ENCODE data around the gene ADD1.

The ADD1 gene

DNA sequence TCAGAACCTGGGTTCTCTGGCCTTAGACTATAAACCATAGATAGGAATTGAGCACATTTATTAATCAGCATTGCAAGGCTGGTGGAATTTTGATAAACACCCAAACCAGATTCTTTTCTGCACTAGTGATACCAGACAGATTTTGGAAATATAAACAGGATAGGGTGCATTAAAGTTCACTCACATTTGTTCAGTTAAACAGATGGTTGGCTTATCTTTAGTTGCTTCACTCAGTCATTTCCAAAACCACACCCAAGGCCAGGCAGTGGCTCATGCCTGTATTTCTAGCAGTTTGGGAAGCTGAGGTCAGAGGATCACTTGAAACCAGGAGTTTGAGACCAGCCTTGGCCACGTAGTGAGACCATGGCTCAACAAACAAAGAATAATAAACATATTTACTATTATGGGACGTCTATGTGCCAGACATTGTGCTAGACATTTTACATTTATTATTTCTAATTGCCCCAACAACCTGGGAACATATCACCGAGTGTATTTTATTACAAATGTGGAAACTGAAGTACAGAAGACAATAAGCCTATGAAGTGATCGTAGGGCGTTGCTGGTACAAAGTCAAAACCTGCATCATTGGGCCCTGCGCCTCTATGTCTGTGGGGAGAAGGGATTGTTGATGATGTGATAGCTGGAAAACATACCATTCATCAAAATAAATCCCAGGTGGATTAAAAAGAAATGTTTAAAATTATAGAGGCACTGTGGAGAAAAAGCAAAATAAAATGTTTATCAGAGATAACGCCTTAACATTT lies 15.0 kb downstream of the ADD1 start:
- TF ChIP-seq, protein P1, sequence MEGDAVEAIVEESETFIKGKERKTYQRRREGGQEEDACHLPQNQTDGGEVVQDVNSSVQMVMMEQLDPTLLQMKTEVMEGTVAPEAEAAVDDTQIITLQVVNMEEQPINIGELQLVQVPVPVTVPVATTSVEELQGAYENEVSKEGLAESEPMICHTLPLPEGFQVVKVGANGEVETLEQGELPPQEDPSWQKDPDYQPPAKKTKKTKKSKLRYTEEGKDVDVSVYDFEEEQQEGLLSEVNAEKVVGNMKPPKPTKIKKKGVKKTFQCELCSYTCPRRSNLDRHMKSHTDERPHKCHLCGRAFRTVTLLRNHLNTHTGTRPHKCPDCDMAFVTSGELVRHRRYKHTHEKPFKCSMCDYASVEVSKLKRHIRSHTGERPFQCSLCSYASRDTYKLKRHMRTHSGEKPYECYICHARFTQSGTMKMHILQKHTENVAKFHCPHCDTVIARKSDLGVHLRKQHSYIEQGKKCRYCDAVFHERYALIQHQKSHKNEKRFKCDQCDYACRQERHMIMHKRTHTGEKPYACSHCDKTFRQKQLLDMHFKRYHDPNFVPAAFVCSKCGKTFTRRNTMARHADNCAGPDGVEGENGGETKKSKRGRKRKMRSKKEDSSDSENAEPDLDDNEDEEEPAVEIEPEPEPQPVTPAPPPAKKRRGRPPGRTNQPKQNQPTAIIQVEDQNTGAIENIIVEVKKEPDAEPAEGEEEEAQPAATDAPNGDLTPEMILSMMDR (conservative IDR thresholded peaks at IDR 0.05; ENCODE audit: low read depth, low read length) = no peak
- DNase-seq (ENCODE audit: low read depth) = no peak
- H3K4me3 ChIP-seq (ENCODE audit: low read depth, low read length) = no peak overlapping the region

DNA sequence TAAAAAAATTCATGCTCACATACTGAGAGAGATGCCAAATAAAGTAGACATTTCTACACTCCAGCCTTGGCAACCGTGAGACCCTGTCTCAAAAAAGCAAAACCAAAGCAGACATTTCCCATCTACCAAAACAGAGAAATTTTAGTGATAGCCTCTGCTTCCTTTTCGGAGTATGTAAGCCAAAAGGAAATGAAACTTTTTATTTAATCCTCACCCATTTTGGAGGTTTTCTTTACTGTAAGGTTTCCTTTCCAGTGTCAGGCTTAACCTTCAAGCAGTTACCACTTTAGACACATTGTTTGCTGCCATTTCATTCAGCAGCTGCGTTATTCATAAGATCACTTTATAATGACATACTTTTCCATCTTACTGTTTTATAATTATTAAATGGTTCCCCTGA lies 15.9 kb downstream of the ADD1 start:
- DNase-seq (ENCODE audit: low read depth) = no peak
- TF ChIP-seq, protein P1 (conservative IDR thresholded peaks at IDR 0.05; ENCODE audit: low read depth, low read length) = no peak
- no peak overlapping the region for H3K4me3 ChIP-seq (ENCODE audit: low read depth, low read length)

DNA sequence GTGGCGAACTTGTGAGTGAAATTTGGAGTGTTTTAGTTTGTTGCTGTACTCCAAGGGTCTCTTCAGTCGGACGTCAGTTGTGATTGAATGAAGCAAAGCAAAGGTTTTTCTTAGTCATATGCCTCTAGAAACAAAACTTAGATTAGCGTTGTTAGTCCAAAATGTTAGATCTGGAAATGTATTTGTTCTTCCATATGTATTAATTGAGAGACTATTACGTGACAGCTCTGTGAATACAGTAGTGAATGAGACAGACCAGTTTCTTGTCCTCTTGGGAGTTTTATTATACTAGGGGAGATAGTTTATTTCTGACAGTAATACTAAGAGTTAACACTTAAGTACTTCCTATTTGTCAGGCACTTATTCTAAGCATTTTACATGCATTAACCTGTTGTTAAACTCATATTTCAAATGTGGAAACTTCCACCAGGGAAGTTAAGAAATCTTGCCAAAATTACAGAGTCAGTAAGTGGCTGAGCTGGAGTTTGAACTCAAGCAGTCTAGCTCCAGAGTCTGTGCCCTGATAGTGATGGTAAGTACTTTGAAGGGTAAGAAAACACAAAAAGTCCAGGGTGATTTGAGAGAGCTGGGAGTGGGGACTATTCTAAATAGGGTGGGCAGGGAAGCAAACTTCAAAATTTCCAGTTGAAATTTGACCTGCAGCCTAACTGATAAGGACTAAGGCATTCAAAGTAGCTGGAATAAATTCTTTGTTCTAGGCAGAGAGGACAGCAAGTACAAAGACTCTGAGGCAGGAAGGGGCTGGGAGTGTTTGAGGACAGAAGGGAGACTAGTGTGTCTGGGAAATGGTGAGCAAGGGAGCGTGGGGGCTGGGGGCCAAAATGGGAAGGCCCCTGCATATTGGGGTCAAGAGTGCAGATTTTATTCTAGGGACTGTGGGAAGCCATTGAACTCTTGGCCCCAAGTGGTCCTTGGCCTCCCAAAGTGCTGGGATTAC lies 17.0 kb downstream of the ADD1 start:
- TF ChIP-seq, protein P1 (conservative IDR thresholded peaks at IDR 0.05; ENCODE audit: low read depth, low read length) = no peak
- peak; percentile 54 for DNase-seq (ENCODE audit: low read depth)
- no peak overlapping the region for H3K4me3 ChIP-seq (ENCODE audit: low read depth, low read length)

DNA sequence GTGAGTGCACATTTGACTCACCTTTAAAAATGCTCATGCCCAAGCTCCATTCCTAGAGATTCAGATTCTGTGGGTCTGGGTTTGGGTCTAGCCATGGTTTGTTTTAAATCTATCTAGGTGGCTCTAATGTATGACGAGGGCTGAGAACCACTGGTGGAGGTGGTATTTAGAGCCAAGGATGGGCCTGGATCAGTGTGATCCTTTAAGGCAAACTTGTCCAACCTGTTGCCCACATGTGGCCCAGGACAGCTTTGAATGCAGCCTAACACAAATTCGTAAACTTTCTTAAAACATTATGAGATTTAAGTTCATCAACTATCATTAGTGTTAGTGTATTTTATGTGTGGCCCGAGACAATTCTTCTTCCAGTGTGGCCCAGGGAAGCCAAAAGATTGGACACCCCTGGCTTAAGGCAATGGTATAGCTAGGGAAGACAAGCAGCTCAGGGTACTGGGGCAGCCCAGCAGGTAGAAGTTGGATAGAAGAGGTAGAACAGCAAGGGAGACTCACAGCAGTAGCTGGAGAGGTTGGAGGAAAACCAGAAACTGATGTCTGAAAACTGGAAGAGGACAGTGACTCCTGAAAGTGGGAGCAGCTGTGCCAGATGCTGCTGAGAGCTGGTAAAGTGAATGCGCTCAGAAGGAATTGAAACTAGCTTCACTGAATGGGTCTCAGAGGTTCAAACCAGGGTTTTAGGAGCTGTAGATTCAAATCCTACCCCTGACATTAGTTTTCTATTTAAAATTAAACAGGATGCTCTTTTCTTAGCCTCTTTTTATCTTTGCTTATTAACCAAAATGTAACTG lies 18.2 kb downstream of the ADD1 start:
- TF ChIP-seq, protein P1 (conservative IDR thresholded peaks at IDR 0.05; ENCODE audit: low read depth, low read length) = no peak
- no peak overlapping the region for H3K4me3 ChIP-seq (ENCODE audit: low read depth, low read length)
- DNase-seq (ENCODE audit: low read depth) = no peak

DNA sequence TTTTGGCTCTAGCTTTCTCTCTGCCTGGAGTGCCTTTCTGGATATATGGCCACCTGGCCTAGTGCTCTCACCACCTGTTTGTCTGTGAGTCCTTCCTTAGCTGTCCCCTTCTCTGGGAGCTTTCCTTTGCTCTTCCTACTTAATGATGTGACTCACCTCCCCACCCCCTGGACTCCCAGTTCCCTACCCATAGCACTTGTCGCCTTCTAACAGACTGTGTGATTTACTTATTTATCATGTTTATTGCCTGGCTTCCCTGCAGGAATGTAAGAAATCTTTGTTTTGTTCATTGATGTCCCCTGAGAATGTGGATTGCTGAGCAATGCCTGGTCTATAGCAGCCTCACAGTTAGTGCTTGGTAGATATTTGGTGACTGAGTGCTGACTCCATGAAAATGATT lies 18.9 kb downstream of the ADD1 start:
- no peak for DNase-seq (ENCODE audit: low read depth)
- no peak overlapping the region for H3K4me3 ChIP-seq (ENCODE audit: low read depth, low read length)
- TF ChIP-seq, protein P1 (conservative IDR thresholded peaks at IDR 0.05; ENCODE audit: low read depth, low read length) = no peak

DNA sequence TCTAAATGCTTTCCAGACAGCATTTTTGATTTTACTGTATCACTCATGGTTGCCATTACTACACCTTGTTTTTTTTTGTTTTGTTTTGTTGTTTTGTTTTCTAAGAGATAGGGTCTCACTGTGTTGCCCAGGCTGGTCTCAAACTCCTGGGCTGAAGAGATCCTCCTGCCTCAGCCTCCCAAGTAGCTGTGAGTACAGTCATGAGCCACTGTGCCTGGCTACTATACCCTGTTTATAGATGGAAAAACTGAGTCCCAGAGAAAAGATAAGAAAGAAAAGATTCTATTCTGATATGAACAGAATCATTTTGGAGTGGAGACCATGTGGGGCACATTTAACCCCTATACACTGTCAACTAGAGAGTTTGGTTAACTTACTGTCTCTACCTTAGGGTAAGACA lies 20.0 kb downstream of the ADD1 start:
- no peak overlapping the region for H3K4me3 ChIP-seq (ENCODE audit: low read depth, low read length)
- DNase-seq (ENCODE audit: low read depth) = no peak
- TF ChIP-seq, protein P1 (conservative IDR thresholded peaks at IDR 0.05; ENCODE audit: low read depth, low read length) = no peak
